Measurements from ENCODE around the gene TMEM86A.
A peak's percentile ranks its signal among the peaks of the same experiment; 100 is the strongest.

The TMEM86A gene

GRCh38 chr11:18700872-18701271, 2.3 kb downstream of the TMEM86A start:
- no peak for DNase-seq

GRCh38 chr11:18701614-18702216, 3.1 kb downstream of the TMEM86A start:
- DNase-seq = no peak

GRCh38 chr11:18703001-18703763, 4.6 kb downstream of the TMEM86A start:
- no peak for DNase-seq

GRCh38 chr11:18704045-18704645, 5.6 kb downstream of the TMEM86A start:
- DNase-seq = no peak

- DNase-seq = no peak
Observed at GRCh38 chr11:18704698-18705097, 6.1 kb downstream of the TMEM86A start.

GRCh38 chr11:18705651-18706281, 7.2 kb downstream of the TMEM86A start:
- DNase-seq = peak; percentile 3

- DNase-seq = peak; percentile 55
Observed at GRCh38 chr11:18706330-18707243, 8.0 kb downstream of the TMEM86A start.

GRCh38 chr11:18707811-18708340, 9.3 kb downstream of the TMEM86A start:
- DNase-seq = no peak

GRCh38 chr11:18709414-18709813, 10.8 kb downstream of the TMEM86A start:
- no peak for DNase-seq

- DNase-seq = no peak
Observed at GRCh38 chr11:18710545-18710944, 12.0 kb downstream of the TMEM86A start.

- DNase-seq = no peak
Observed at GRCh38 chr11:18713646-18714442, 15.3 kb downstream of the TMEM86A start.

GRCh38 chr11:18714443-18714780, 15.8 kb downstream of the TMEM86A start:
- no peak for DNase-seq

GRCh38 chr11:18715476-18715875, 16.9 kb downstream of the TMEM86A start:
- DNase-seq = no peak

- no peak for DNase-seq
Observed at GRCh38 chr11:18720091-18720807, 21.7 kb downstream of the TMEM86A start.

GRCh38 chr11:18720808-18721560, 22.4 kb downstream of the TMEM86A start:
- DNase-seq = peak; percentile 72

GRCh38 chr11:18721561-18722292, 23.1 kb downstream of the TMEM86A start:
- DNase-seq = peak; percentile 31

GRCh38 chr11:18722293-18722637, 23.7 kb downstream of the TMEM86A start:
- DNase-seq = no peak

- DNase-seq = no peak
Observed at GRCh38 chr11:18723991-18724390, 25.4 kb downstream of the TMEM86A start.

GRCh38 chr11:18726040-18726439, 27.5 kb downstream of the TMEM86A start, which contains the start of gene IGSF22:
Gene IGSF22, minus strand, starts transcription at chr11:18726188. Its CDS starts 1,952 bp downstream, at chr11:18724236.
- DNase-seq = no peak
